ENCODE measurements around the gene TOR1B.
"Not testable (repeated sequence)": the region's sequence is repeated elsewhere in the genome, so short reads cannot be mapped to it uniquely, and the experiment has no call there.

TOR1B gene

DNA sequence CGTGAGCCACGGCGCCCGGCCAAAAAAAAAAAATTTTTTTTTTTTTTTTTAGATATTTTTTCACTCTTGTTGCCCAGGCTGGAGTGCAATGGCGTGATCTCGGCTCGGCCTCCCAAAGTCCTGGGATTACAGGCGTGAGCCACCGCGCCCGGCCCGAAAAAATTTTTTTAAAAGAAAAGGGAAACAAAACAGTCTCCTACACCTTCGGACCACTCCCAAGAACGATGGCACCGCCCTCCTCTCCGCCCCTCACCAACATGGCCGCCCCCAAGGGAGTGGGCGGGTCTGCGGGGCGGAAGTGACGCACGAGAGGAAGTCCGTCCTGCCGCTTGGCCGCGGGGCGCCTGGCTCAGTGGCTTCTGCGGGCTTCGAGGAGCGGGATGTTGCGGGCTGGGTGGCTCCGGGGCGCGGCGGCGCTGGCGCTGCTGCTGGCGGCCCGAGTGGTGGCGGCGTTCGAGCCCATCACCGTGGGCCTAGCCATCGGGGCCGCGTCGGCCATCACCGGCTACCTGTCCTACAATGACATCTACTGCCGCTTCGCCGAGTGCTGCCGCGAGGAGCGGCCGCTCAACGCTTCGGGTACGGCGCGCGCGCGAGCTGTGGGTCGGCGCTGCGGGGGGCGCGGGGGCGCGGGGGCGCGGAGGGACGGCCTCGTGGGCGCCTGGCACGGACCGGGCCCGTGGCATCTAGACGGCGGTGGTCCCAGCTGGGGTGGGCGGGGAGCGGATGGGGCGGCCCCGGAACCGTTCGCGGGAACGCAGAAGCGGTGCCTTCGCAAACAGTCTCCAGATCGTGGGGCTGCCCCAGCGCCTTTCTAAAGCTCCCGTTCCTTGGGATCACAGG, at the start of gene TOR1B:
TSS of gene TOR1B (plus strand) at position 352 of the 843 bp plus-strand sequence. CDS start at position 381, 29 bp downstream.
- DNase-seq = peak; percentile 82

GRCh38 chr9:129755151-129755550, 47.8 kb upstream of the TOR1B start:
- no peak for DNase-seq

DNA sequence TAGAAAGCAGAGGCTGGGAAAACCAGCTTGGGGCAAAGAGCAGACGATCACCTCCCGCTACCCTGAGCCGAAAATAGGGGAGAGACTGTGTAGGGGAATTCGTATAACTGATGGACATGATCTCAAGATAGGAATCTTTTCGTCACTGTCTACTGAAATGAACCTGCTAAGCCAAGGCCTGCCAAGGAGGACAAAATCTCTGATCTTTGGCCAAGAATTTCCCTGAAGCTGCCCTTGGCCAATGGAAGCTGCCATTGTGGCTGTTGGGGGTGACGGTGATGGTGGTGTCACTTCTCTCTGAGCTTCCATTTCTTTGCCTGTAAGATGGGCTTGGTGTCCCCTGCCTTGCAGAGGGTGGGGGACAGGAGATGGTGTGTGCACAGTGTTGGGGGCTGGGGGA, 46.8 kb upstream of the TOR1B start:
- DNase-seq = no peak

DNA sequence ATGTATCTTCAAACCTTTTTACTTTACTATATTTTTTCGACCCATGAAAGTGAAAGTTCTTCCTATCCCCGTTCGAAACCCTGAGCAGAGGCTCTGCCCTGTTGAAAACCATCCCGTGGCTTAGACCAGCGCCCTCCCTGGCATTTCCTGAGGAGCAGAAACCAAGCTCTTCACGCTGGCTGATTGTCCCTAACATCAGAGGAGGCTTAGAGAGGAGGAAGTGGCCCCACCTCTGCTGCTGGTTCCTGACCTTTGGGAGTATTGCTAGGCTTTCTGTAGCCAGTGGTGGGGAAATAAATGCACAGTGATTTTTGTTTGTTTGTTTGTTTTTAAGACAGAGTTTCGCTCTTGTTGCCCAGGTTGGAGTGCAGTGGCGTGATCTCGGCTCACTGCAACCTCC, 45.9 kb upstream of the TOR1B start:
- no peak for DNase-seq

GRCh38 chr9:129759319-129759718, 43.7 kb upstream of the TOR1B start:
- DNase-seq = no peak

GRCh38 chr9:129759804-129760502, 43.0 kb upstream of the TOR1B start:
- DNase-seq = no peak

GRCh38 chr9:129760784-129761183, 42.2 kb upstream of the TOR1B start:
- not testable (repeated sequence) for DNase-seq

GRCh38 chr9:129761293-129761900, 41.6 kb upstream of the TOR1B start:
- DNase-seq = no peak

DNA sequence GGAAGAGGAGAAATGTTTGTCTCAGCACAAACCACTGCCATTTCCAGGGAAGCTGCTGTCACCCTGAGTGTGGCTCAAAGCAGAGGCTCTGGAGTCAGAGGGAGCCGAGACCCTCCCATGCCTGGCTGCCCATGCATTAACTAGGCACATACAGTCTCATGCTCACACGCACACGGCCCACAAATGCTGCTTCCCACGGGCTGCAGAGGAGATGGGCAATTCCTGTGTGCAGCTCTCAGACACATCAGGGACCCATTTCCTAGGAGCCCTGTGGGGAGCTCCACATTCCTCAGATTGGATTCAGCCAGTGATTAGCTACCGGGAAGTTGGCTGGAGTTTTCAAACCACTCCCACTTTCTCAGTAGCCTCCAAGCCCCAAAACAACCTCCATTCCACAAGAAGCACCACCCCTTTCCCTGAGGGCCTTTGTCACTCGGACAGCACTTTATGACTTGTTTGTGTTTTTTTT, 41.0 kb upstream of the TOR1B start:
- no peak for DNase-seq

- not testable (repeated sequence) for DNase-seq
These were observed 40.5 kb upstream of the TOR1B start for GRCh38 chr9:129762370-129762984.

- DNase-seq = no peak
These were observed 39.7 kb upstream of the TOR1B start for GRCh38 chr9:129762985-129763926.

DNA sequence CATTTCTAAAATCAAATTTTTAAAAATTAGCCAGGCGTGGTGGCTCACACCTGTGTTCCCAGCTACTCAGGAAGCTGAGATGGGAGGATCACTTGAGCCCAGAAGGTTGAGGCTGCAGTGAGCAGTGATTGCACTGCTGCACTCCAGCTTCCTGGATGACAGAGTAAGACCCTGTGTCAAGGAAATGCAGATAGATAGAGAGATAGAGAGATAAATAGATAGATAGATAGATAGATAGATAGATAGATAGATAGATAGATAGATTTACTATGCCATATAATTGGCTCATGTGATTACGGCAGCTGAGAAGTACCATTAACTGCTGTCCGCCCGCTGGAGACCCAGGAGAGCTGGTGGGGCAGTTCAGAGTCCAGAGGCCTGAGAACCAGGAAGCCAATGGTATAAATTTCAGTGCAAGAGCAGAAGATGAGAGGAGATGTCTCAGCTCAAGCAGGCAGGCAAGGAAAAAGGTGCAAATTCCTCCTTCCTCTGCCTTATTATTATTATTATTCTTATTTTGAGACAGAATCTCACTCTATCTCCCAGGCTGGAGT, 37.1 kb upstream of the TOR1B start:
- DNase-seq = no peak

- DNase-seq = no peak
These were observed 34.5 kb upstream of the TOR1B start for GRCh38 chr9:129768486-129768885.

DNA sequence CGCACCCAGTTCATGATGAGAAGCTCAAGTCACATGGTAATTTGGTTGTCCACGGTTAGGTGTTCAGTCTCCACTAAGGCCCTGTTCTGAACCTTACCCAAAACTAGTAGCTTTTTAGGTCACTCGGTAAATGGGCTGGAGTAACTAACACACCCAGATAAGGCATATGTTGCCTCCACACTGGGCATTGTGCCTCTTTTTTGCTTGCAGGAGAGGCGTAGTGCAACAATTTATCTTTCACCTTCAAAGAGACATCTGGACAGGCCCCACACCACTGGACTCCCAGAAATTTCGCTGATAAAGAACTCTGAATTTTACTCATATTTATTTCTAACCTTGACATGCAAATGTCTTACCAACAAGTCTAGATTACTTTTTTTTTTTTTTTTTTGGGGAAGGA, 33.3 kb upstream of the TOR1B start:
- no peak for DNase-seq

DNA sequence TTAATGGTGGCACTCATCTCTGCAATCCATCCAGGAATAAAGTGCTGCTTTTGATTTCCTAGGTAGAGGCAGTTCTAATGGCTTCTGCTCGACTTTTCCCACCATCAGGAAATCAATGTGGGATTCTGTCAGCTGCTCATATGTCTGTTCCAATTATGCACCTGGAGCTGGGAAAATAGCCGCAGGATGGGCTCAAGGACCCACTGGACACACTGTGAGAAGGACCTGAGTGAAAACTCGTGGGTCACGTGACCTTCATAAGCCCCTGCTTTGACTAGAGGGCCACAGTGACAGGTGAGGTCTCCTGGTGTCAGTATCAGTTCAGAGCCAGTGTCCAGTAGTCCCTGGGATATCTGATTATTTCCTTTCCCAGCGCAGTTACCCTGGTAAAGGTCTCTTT, 32.2 kb upstream of the TOR1B start:
- DNase-seq = no peak

DNA sequence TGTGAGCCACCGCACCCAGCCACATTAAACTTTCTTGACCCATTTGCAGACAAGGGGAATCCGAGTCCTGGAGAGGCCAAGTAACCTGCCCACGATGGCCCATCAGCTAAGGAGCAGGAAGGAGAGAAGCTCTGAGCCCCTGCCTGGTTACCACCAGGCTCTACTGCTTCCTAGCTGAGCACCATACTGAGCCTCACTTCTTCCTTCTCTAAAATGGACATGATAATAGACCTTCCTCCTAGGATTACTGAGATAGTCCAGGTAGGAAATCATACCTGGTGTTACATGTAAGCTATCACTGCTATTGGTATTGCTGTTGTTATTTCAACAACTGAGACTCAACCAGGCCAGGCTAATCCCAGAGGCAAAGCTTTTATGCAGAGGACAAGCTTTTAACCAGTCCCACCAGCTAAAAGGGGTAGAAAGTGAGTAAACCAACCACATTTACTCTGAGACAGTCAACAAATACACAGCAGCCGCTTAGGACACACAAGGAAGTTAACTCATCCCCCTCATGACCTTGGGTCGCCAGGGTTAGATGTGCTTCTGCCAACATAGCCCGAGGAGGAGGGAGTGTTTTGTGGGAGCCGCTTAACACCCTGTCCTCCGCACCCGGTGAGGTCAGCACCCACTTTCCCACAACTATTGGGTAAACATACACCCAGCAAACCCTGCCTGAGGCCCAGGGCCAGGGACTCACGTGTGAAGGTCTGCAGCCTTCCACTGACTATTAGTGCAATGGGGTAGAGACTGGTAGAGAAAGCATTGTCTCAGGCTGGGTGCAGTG, 29.5 kb upstream of the TOR1B start:
- DNase-seq = no peak

GRCh38 chr9:129774791-129775447, 28.1 kb upstream of the TOR1B start:
- no peak for DNase-seq

DNA sequence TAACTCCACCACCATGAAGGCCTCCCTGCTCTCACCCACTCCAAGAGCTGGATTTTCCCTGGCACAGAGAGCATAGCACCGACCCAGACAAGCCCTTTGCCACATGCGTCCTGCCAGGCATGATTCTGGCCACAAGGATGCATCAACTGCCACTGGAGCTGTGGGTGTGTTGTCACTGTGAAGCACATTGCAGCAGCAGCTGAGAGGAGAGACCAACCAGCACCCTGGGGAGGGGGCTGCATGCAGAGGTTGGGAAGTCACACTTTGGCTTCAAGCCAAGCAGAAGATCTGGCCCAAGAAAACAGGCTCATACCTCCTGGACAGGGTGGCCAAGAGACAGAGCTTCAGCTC, 27.6 kb upstream of the TOR1B start:
- DNase-seq = no peak

GRCh38 chr9:129776096-129776495, 26.9 kb upstream of the TOR1B start:
- not testable (repeated sequence) for DNase-seq

DNA sequence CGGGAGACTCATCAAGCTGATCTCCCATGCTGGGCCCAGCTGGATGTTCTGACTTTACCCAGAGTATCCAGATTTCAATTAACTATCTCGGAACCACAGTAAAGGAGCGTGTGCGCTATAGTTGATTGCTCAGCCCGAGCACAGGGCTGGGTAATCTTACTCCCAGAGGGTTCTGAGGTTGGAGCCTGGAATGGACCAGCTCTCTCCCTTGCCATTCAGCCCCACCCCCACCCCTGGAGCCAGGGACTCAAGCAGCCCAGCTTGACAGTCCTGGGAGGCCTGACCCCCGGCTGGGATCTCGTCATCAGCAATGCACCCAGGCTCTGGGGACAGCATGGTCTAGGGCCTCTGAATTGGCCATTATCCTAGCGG, 26.4 kb upstream of the TOR1B start:
- no peak for DNase-seq
